HepG2 (cell line): Measurements from ENCODE around the gene ZNF446. TPM values are rescaled to one million over a fixed set of nuclear protein-coding genes. Genes with fewer than 3 reads are reported as not detected.

ENCODE experiments used
- ATRX ChIP-seq: sonication (generic); formaldehyde crosslinking; IDR thresholded peaks from 2 replicates; pipeline ENCODE4 v1.4.0; 2020; ENCODE audit warnings: missing genetic modification reagents, borderline replicate concordance
- DRAP1 ChIP-seq: IDR thresholded peaks from 2 replicates; pipeline ENCODE4 v1.6.1; 2016; ENCODE audit warnings: missing genetic modification reagents, missing compliant biosample characterization
- E2F2 ChIP-seq: sonication (generic); formaldehyde crosslinking; IDR thresholded peaks from 2 replicates; pipeline ENCODE4 v1.4.0; 2020; ENCODE audit warnings: missing genetic modification reagents, borderline replicate concordance
- ELF3 ChIP-seq: IDR thresholded peaks from 2 replicates; pipeline ENCODE4 v1.6.1; 2016; ENCODE audit warnings: missing genetic modification reagents, missing compliant biosample characterization
- FOXK1 ChIP-seq: sonication (generic); formaldehyde crosslinking; IDR thresholded peaks from 2 replicates; pipeline ENCODE4 v1.4.0; 2020; ENCODE audit warnings: low read depth, missing genetic modification reagents, borderline replicate concordance
- GABPA ChIP-seq, 2 experiments: IDR thresholded peaks; 2 replicates each; pipeline ENCODE4 v1.6.1; 2011 to 2016; ENCODE audit warnings: low read depth in 2 of 2, low read length in 1 of 2, missing biosample characterization in 1 of 2, missing genetic modification characterization in 1 of 2
- LBX2 ChIP-seq: sonication (generic); formaldehyde crosslinking; IDR thresholded peaks from 2 replicates; pipeline ENCODE4 v1.5.0; 2020; ENCODE audit warnings: missing genetic modification reagents, mild to moderate bottlenecking, borderline replicate concordance
- MAFK ChIP-seq, 2 experiments: IDR thresholded peaks in 1 of 2; conservative IDR thresholded peaks in 1 of 2; 2 replicates each; pipeline ENCODE4 v1.6.1; 2011; ENCODE audit warnings: improper control_type of control experiment in 2 of 2, low read length in 2 of 2
- NCOA1 ChIP-seq: sonication (generic); formaldehyde crosslinking; IDR thresholded peaks from 2 replicates; pipeline ENCODE4 v1.9.0; 2021; ENCODE audit warnings: missing genetic modification reagents
- NFATC3 ChIP-seq: sonication (generic); formaldehyde crosslinking; IDR thresholded peaks from 2 replicates; pipeline ENCODE4 v1.5.1; 2020; ENCODE audit warnings: mild to moderate bottlenecking, missing genetic modification reagents
- ONECUT2 ChIP-seq: sonication (generic); formaldehyde crosslinking; IDR thresholded peaks from 2 replicates; pipeline ENCODE4 v1.4.0; 2020; ENCODE audit warnings: missing genetic modification reagents
- PHF5A ChIP-seq: IDR thresholded peaks from one replicate; pipeline ENCODE4 v1.6.1; 2018; ENCODE audit warnings: low read depth, missing genetic modification reagents; ENCODE audit not compliant: unreplicated experiment
- SETDB1 ChIP-seq: sonication (generic); formaldehyde crosslinking; IDR thresholded peaks from 2 replicates; pipeline ENCODE4 v1.5.1; 2020; ENCODE audit warnings: missing genetic modification reagents, mild to moderate bottlenecking, borderline replicate concordance
- SMARCC2 ChIP-seq: fragments of 450-650 bp; IDR thresholded peaks from 2 replicates; pipeline ENCODE4 v1.6.1; 2017; ENCODE audit warnings: antibody characterized with exemption, mild to moderate bottlenecking
- SRSF4 ChIP-seq: fragments of 200-400 bp; formaldehyde crosslinking; IDR thresholded peaks from one replicate; pipeline ENCODE4 v1.6.1; 2018; ENCODE audit warnings: mild to moderate bottlenecking, low read depth, low read length, moderate library complexity; ENCODE audit not compliant: poor library complexity, severe bottlenecking
- TCF7L2 ChIP-seq: IDR thresholded peaks from 2 replicates; pipeline ENCODE4 v1.6.1; 2011; ENCODE audit warnings: mild to moderate bottlenecking, low read depth, low read length, moderate library complexity
- ZNF232 ChIP-seq: sonication (generic); formaldehyde crosslinking; IDR thresholded peaks from 2 replicates; pipeline ENCODE4 v1.4.0; 2020; ENCODE audit warnings: missing genetic modification reagents, borderline replicate concordance
- ZNF343 ChIP-seq: sonication (generic); formaldehyde crosslinking; IDR thresholded peaks from 2 replicates; pipeline ENCODE4 v1.4.0; 2020; ENCODE audit warnings: mild to moderate bottlenecking, missing genetic modification reagents
- ZNF530 ChIP-seq: sonication (generic); formaldehyde crosslinking; IDR thresholded peaks from 2 replicates; pipeline ENCODE4 v1.5.0; 2020; ENCODE audit warnings: low read depth, mild to moderate bottlenecking, missing genetic modification reagents
- ZNF574 ChIP-seq: sonication (generic); formaldehyde crosslinking; IDR thresholded peaks from 2 replicates; pipeline ENCODE4 v1.4.0; 2020; ENCODE audit warnings: missing genetic modification reagents
- ZNF766 ChIP-seq: sonication (generic); formaldehyde crosslinking; IDR thresholded peaks from 2 replicates; pipeline ENCODE4 v1.5.0; 2020; ENCODE audit warnings: missing genetic modification reagents, borderline replicate concordance
- polyA plus RNA-seq, 8 experiments: library from polyadenylated mRNA; depleted of rRNA in 3 of 8; stranded (reverse) in 7 of 8; unstranded in 1 of 8; fragments of >200 nt; fragmentation: Illumina TruSeq in 4 of 8; extraction: Trizol in 4 of 8; gene quantifications; 2 replicates each; pipeline versions ENCODE4 v1.2.1 to v1.2.3, GENCODE V29; 2011 to 2016; ENCODE audit warnings: low read depth in 4 of 8, missing spikeins in 1 of 8, mixed read lengths in 1 of 8; ENCODE audit not compliant: insufficient read depth in 1 of 8
- total RNA-seq, 5 experiments: library from RNA; depleted of rRNA; stranded (reverse); fragments of >200 nt; fragmentation: Illumina TruSeq; extraction: Trizol; gene quantifications; 2 replicates each; pipeline ENCODE4 v1.2.3, GENCODE V29; 2016; ENCODE audit warnings: low read depth in 1 of 5

The ZNF446 gene
- total and polyA plus RNA-seq, 2 of the 13 experiments (the other 11 are each of a cell fraction or from before 2014, with no cell fraction given), result 3.0 to 3.6 TPM

- TF ChIP-seq NFATC3 (CRISPR knock-in tag) (no peak), ZNF574 (CRISPR knock-in tag) (peak; percentile 62), SETDB1 (CRISPR knock-in tag) (no peak), ZNF530 (CRISPR knock-in tag) (no peak), ZNF232 (CRISPR knock-in tag) (no peak; the same call in 1 of the 2 replicates), NCOA1 (CRISPR knock-in tag) (no peak), ELF3 (CRISPR knock-in tag) (no peak; the same call in 1 of the 2 replicates), FOXK1 (no peak), ONECUT2 (CRISPR knock-in tag) (no peak), MAFK (conservative IDR thresholded peaks at IDR 0.05 in 1 of 2, IDR thresholded peaks at IDR 0.05 in 1 of 2; ENCODE audit: low read length in 2 of 2) (no peak), SRSF4 (no peak), ZNF766 (peak; percentile 68; the same call in 1 of the 2 replicates), ATRX (CRISPR knock-in tag) (no peak), DRAP1 (CRISPR knock-in tag) (peak; percentile 75), GABPA (IDR thresholded peaks at IDR 0.05; ENCODE audit: low read depth, low read length) (no peak), GABPA (CRISPR knock-in tag; IDR thresholded peaks at IDR 0.05; ENCODE audit: low read depth) (peak; percentile 57; the same call in 1 of the 2 replicates), SMARCC2 (no peak), PHF5A (CRISPR knock-in tag) (no peak), ZNF343 (CRISPR knock-in tag) (0 out of 2 replicates have a peak, but pooled peaks have one; percentile 80), E2F2 (CRISPR knock-in tag) (no peak; the same call in 1 of the 2 replicates), TCF7L2 (no peak), LBX2 (CRISPR knock-in tag) (no peak)
Measured at GRCh38 chr19:58511353-58512208, 35.4 kb downstream of the ZNF446 start, which contains the start of gene SLC27A5 (continued).
